ENCODE data around the gene ATP1A3. TPM values are rescaled to one million over a fixed set of nuclear protein-coding genes. Genes with fewer than 3 reads are reported as not detected.

The ATP1A3 gene
- total and polyA plus RNA-seq, 2 donors (not counting 1 experiment from before 2014, with no cell fraction given): 1.2 to 3.8 TPM

DNA sequence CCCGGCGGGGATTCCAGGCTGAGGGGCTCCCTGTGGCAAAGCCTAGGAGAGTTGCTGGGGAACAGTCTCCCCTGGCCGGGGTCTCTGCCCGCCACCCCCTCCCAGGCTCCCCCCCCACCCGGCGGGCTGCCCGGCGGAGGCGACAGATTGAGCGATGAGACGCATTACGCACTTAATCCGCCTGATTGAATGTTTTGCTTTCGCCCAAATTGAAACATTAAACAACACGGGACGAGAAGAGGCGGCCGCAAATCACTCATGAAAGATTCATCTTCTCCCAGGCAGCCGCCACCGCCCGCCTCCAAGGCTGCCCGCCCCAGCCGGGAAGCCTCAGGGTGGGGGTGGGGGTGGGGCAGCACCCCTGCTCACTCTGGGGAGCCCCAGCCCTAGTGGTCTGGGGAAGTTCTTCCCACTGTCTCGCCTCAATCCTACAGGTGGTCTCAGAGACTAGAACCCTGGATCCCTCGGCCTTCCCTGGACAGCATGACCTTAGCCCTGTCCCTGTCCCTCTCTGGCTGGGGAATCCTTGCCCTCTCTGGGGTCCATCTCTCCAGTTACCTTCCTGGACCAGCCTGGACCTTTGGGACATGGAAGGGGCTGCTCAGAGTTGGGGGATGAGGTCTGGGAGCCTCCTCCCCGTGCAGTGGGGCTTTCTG, 58.1 kb downstream of the ATP1A3 start:
- no peak overlapping the region for H3K27ac Mint-ChIP-seq
- CTCF ChIA-PET: interaction anchor here (0.5 to 5.4 kb wide), 8 partner anchors 8 to 76 kb away, joined by 3 to 54 read pairs (median 6); partner anchors contain the start of gene RPS19
- H4K20me1 ChIP-seq (ENCODE audit: control insufficient read depth, insufficient read depth, low read length, poor library complexity, severe bottlenecking): no peaks in the 10 kb centered on the region
- H3K27me3 Mint-ChIP-seq: no peaks in the 10 kb centered on the region
- H3K27me3 ChIP-seq (replicated peaks in 1 of 4; ENCODE audit: control extremely low read depth in 1 of 4, control insufficient read depth in 3 of 4, insufficient read depth in 4 of 4, low read length in 3 of 4): peaks cover 0 to under 1% (median 0%) of the 10 kb centered on the region in 4 experiments
- intact Hi-C loops (cut with micrococcal nuclease): loop anchor here (1.0 to 2.0 kb wide), 4 partner anchors 15 to 77 kb away; partner anchors contain the start of gene RABAC1
- H3K4me3 ChIP-seq (ENCODE audit: control extremely low read depth in 1 of 5, extremely low read depth in 1 of 5, insufficient read depth in 1 of 5, low read depth in 2 of 5, low read length in 4 of 5): no peak overlapping the region
- no peak overlapping the region for H3K27ac ChIP-seq (ENCODE audit: low read length in 2 of 2)
- peaks cover 11% of the 10 kb centered on the region for H3K79me2 ChIP-seq (ENCODE audit: control insufficient read depth, insufficient read depth, low read length)
- no peak for ATAC-seq (ENCODE audit: low read depth)
- POLR2A ChIA-PET: interaction anchor here (1.8 to 1.9 kb wide), 2 partner anchors 10 to 61 kb away, joined by 7 to 14 read pairs; no protein-coding TSS in a partner anchor
- no peak overlapping the region for H3K4me2 ChIP-seq (replicated peaks; ENCODE audit: low read depth, low read length, poor library complexity, severe bottlenecking)
- H3K9ac ChIP-seq (ENCODE audit: low read length): no peak overlapping the region
- peaks cover 48% of the 10 kb centered on the region for H3K4me1 Mint-ChIP-seq
- H3K36me3 ChIP-seq (replicated peaks in 1 of 2; ENCODE audit: control extremely low read depth in 1 of 2, control insufficient read depth in 1 of 2, extremely low read depth in 1 of 2, insufficient read depth in 2 of 2, low read length in 1 of 2): no peaks in the 10 kb centered on the region
- no peak for TF ChIP-seq EZH2 (IDR thresholded peaks at IDR 0.05; ENCODE audit: borderline replicate concordance, insufficient read depth, low read depth, low read length, poor library complexity, severe bottlenecking)
- TF ChIP-seq, protein P1, sequence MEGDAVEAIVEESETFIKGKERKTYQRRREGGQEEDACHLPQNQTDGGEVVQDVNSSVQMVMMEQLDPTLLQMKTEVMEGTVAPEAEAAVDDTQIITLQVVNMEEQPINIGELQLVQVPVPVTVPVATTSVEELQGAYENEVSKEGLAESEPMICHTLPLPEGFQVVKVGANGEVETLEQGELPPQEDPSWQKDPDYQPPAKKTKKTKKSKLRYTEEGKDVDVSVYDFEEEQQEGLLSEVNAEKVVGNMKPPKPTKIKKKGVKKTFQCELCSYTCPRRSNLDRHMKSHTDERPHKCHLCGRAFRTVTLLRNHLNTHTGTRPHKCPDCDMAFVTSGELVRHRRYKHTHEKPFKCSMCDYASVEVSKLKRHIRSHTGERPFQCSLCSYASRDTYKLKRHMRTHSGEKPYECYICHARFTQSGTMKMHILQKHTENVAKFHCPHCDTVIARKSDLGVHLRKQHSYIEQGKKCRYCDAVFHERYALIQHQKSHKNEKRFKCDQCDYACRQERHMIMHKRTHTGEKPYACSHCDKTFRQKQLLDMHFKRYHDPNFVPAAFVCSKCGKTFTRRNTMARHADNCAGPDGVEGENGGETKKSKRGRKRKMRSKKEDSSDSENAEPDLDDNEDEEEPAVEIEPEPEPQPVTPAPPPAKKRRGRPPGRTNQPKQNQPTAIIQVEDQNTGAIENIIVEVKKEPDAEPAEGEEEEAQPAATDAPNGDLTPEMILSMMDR (IDR thresholded peaks at IDR 0.05): no peak
- no peak overlapping the region for H2AFZ ChIP-seq (ENCODE audit: insufficient read depth, low read depth, low read length, poor library complexity, severe bottlenecking)
- WGBS (ENCODE audit: insufficient coverage): 70% methylated on average over 6 of the region's 26 CpGs
- H3K4me1 ChIP-seq (ENCODE audit: control insufficient read depth in 2 of 2, insufficient read depth in 2 of 2, low read length in 2 of 2): peaks cover 34 to 65% of the 10 kb centered on the region in 2 donors
- no peaks in the 10 kb centered on the region for H3K9me3 Mint-ChIP-seq (ENCODE audit: insufficient read depth)
- no peak overlapping the region for H3K4me3 Mint-ChIP-seq
- no peak for DNase-seq
- no peaks in the 10 kb centered on the region for H3K9me3 ChIP-seq (ENCODE audit: control extremely low read depth in 1 of 3, control insufficient read depth in 2 of 3, insufficient read depth in 1 of 3, low read length in 2 of 3)

All from B cell (primary cell).